ENCODE measurements around the gene CERCAM. TPM values are rescaled to one million over a fixed set of nuclear protein-coding genes. Genes with fewer than 3 reads are reported as not detected.

The CERCAM gene
- total and polyA plus RNA-seq, 2 experiments from 2014 or later: 2.7 to 7.9 TPM

GRCh38 chr9:128481561-128481960 is 60.9 kb downstream of the CERCAM start (continued):
- TF ChIP-seq REST (IDR thresholded peaks at IDR 0.05; ENCODE audit: unreplicated experiment) (no peak), CTCF (conservative IDR thresholded peaks at IDR 0.05; ENCODE audit: low read depth in 2 of 2) (no peak), ETS1 (IDR thresholded peaks at IDR 0.05) (no peak), POLR2AphosphoS5 (IDR thresholded peaks at IDR 0.05; ENCODE audit: low read depth) (no peak), EZH2phosphoT487 (IDR thresholded peaks at IDR 0.05; ENCODE audit: unreplicated experiment) (no peak), ZNF114 (CRISPR knock-in tag; IDR thresholded peaks at IDR 0.05) (no peak), ZNF331 (CRISPR knock-in tag; IDR thresholded peaks at IDR 0.05; ENCODE audit: low read depth) (no peak)

- H3K4me3 Mint-ChIP-seq: no peak overlapping the region
- 0 out of 2 replicates have a peak, but pooled peaks cover 5% of the 10 kb centered on the region for H3F3A ChIP-seq (replicated peaks; ENCODE audit: low read depth)
- no peak overlapping the region for H2AFZ ChIP-seq
- H3K4me3 ChIP-seq: no peak overlapping the region
- peaks cover 25% of the 10 kb centered on the region for H3K36me3 Mint-ChIP-seq (ENCODE audit: low read depth)
- no peak for DNase-seq (ENCODE audit: low spot score)
- H3K9me3 Mint-ChIP-seq: no peaks in the 10 kb centered on the region
- no peak for ATAC-seq
- H3K27me3 ChIP-seq (ENCODE audit: insufficient read depth): no peaks in the 10 kb centered on the region
- H3K4me2 ChIP-seq: no peak overlapping the region
- H3K4me1 Mint-ChIP-seq: peaks cover 8% of the 10 kb centered on the region
- H3K27ac ChIP-seq (ENCODE audit: low read depth): no peak overlapping the region
- no peak overlapping the region for H3K27ac Mint-ChIP-seq
- no peaks in the 10 kb centered on the region for H3K79me2 ChIP-seq (replicated peaks; ENCODE audit: insufficient read depth)
- H3K4me1 ChIP-seq (ENCODE audit: insufficient read depth): no peaks in the 10 kb centered on the region
- H3K36me3 ChIP-seq (ENCODE audit: insufficient read depth): no peaks in the 10 kb centered on the region
- no peaks in the 10 kb centered on the region for H3K9me2 ChIP-seq (ENCODE audit: insufficient read depth)
- no peaks in the 10 kb centered on the region for H3K27me3 Mint-ChIP-seq (ENCODE audit: insufficient read depth, low read depth, poor library complexity)
- peaks cover 3% of the 10 kb centered on the region; the same call in 1 of the 2 replicates for H4K20me1 ChIP-seq (replicated peaks; ENCODE audit: insufficient read depth)
- no peak for TF ChIP-seq JUNB (IDR thresholded peaks at IDR 0.05; ENCODE audit: unreplicated experiment)
- no peak for TF ChIP-seq POLR2AphosphoS5 (IDR thresholded peaks at IDR 0.05; ENCODE audit: low read depth)
- no peak for TF ChIP-seq EZH2 (IDR thresholded peaks at IDR 0.05; ENCODE audit: low read depth, unreplicated experiment)
- no peak for TF ChIP-seq ZNF331 (CRISPR knock-in tag; IDR thresholded peaks at IDR 0.05; ENCODE audit: low read depth)
- no peak for TF ChIP-seq CREB1 (CRISPR knock-in tag; IDR thresholded peaks at IDR 0.05; ENCODE audit: low read depth)
- no peak for TF ChIP-seq ETS1 (IDR thresholded peaks at IDR 0.05)
- no peak for TF ChIP-seq ZNF462 (CRISPR knock-in tag; IDR thresholded peaks at IDR 0.05)
These were observed 61.5 kb downstream of the CERCAM start for GRCh38 chr9:128482186-128482585.
